GM12865 (cell line): ENCODE data around the gene IFITM5.

Source experiments
- DNase-seq: peaks from one replicate; pipeline ENCODE4 v3.0.0; 2010; ENCODE audit warnings: low read depth
- H3K4me3 ChIP-seq: 2 replicates; pipeline ENCODE4 v1.5.1; 2011; ENCODE audit warnings: mild to moderate bottlenecking, low read depth, low read length, control low read depth
- CTCF ChIP-seq: IDR thresholded peaks from 2 replicates; pipeline ENCODE4 v1.5.1; 2011; ENCODE audit warnings: low read length, control low read depth, low read depth, inconsistent platforms; ENCODE audit not compliant: insufficient read depth; ENCODE audit errors: missing control alignments

IFITM5 gene

GRCh38 chr11:270451-271318, 28.6 kb downstream of the IFITM5 start:
- DNase-seq: no peak
- no peak overlapping the region for H3K4me3 ChIP-seq
- TF ChIP-seq CTCF: no peak

GRCh38 chr11:269146-269890, 30.0 kb downstream of the IFITM5 start:
- H3K4me3 ChIP-seq: peak overlapping the region; percentile 95
- peak; percentile 96 for DNase-seq
- TF ChIP-seq CTCF: no peak

- H3K4me3 ChIP-seq: peak overlapping the region; percentile 95
- peak; percentile 91 for DNase-seq
Observed at GRCh38 chr11:268716-269145, 30.6 kb downstream of the IFITM5 start.

GRCh38 chr11:267491-267994, 31.8 kb downstream of the IFITM5 start:
- peak overlapping the region; percentile 95 for H3K4me3 ChIP-seq
- no peak for TF ChIP-seq CTCF
- DNase-seq: peak; percentile 85

GRCh38 chr11:266676-267439, 32.5 kb downstream of the IFITM5 start:
- TF ChIP-seq CTCF: no peak
- H3K4me3 ChIP-seq: peak overlapping the region; percentile 26; the same call in 1 of the 2 replicates
- DNase-seq: no peak

- no peak overlapping the region for H3K4me3 ChIP-seq
- no peak for TF ChIP-seq CTCF
Observed at GRCh38 chr11:261624-262023, 37.7 kb downstream of the IFITM5 start.

More at GRCh38 chr11:261624-262023, 37.7 kb downstream of the IFITM5 start:
- no peak for DNase-seq
